DMS153 (cell line): ENCODE measurements around the gene CUX1.
"Not testable (repeated sequence)": the region's sequence is repeated elsewhere in the genome, so short reads cannot be mapped to it uniquely, and the experiment has no call there.

Source experiments
- DNase-seq: peaks from one replicate; lab custom pipeline; 2025; lab: John Stamatoyannopoulos, UW

CUX1 gene

DNA sequence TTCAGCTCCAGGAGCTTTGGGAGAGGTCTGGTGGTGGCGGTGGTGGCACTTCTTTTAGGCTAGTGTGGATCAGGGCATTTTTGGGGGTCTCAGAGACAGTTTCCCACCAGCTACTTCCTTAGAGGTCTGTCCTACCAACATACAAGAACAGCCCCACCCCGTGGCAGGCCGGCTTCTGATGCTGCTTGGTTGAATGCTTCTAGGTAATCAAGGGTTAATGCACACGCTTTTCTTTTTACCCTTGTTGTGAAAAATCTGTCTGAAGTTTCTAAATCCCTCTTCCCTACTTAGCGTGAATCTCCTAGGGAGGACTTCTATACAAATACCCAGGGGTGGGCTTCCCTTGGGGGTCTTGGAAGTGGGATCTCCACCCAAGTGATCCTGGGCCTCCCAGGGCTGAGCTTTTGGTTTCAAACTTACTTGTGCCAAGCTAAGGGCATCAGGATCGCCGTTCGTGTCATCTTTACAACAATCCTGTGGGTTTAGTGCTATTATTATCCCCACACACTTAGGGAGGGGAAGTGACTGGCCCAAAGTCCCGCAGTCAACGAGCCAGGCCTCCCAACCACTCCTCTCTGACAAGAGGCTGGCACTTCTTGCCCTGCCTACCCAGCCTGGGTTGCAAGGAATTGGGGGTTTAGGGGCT is 471.0 kb downstream of the CUX1 start:
- no peak for DNase-seq

DNA sequence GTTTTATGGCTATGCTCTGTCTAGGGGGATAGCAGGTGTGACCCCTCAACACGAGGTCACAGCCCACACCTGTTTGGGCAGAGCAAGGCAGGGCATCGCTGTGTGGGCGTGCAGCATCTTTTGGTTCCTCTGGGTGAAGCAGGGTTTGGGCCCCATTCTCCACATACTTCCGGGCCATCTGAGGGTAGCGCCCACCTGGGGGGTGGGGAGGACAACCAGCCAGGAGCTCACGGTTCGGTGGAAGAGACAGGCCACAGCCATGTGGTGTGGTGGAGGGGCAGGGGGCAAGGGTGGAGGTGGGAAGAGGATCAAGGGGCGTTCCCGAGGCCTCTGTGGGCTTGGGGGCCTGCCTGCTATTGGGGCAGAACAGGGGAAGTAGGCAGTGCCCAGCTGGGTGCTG is 471.6 kb downstream of the CUX1 start:
- DNase-seq = no peak

DNA sequence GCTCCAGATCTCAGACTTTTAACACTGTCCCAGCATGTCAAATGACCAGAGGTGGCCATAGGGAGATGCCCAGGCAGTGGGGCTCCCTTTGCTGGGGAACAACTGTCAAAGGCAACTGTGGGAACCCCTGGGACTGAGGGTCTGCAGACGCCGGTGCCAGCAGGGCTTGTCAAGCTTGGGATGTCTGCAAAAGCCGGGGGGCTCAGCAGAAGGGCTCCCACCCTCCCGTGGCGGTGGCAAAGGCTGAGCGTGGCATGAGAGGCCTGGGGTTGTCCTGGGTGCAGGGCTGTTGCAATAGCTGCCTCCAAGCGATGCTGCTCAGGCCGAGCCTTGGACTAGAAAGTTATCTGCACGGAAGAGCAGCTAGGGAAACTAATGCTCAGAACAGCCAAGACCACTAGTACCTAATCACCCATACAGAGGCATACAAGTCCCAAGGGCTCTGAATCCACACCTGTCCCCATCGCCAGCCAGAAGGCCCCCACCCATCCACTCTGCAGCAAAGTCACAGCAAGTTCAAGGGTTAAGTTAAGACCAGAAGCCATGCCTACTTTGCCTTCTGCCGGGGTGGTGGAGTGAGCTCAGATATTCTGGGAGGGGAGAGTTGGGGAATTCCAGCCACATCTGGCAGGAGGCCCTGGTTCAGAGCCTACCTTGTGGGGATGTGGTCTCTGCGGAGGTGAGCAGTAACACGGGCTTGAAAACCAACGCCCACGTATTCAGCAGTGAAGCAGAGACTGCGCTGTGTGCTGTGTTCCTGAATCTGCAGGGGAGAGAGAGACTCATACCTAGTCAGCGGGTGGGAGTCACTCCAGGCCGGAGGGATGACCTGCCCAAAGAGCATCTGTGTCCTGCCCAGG is 473.9 kb downstream of the CUX1 start:
- DNase-seq = no peak

DNA sequence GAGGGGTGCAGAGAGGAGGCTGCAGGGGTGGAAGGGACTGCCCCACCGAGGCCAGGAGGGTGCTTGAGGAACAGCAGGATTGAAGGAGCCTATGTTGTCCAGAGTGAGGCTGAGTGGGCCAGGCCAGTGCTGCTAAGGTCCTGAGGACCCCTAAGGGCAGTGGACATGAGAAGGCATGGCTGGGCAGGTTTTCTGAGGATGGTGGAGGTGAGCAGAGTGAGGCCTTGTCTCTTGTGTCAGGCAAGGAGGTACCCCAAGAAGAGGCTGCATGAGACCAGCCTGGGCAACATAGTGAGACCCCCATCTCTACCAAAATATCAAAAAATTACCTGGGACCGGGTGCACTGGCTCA is 474.5 kb downstream of the CUX1 start:
- no peak for DNase-seq

DNA sequence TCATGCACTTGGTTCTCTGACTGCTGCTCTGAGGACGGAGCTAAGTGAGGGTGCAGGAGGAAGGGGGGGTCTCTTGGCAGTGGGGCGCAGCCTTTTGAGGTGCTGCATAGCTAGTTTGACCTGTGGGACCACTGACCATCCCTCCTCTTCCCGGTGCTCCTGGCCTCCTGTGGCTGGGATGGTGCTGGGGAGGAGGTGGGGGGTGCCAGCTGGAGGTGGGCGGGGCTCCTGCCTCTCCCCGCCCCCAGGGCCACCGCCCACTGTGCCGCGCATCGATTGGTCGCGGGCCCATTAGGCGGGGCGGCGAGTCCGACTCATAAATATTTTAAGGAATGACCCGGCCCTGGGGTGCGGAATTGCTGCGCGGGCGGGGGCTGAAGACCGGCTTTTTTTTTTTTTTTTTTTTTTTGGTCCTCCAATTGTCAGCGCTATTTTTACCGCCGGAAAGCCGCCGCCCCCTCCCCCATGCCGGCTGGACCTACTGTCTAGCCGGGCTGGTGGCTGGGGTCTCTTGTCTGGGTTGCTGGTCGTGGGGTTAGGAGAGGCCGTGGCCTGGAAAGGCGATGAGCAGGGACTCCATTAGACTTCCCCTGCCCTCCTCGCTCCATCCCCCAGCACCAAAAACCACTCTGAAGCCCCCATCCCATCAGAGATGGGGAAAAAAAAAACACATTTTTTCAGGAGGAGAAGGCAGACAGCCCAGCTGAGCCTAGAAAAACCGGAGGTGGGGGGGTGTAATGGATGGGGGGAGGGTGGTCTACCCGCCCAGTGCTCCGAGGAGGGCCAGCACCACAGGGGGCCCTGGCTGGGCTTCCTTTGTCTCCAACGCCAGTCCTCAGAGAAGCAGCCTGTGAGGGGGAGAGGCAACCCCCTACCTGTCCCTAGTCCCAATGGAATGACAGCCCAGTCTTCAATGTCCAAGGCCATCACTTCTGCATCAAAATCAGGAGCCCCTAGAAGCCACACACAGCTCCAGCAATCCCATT is 475.7 kb downstream of the CUX1 start:
- no peak for DNase-seq

DNA sequence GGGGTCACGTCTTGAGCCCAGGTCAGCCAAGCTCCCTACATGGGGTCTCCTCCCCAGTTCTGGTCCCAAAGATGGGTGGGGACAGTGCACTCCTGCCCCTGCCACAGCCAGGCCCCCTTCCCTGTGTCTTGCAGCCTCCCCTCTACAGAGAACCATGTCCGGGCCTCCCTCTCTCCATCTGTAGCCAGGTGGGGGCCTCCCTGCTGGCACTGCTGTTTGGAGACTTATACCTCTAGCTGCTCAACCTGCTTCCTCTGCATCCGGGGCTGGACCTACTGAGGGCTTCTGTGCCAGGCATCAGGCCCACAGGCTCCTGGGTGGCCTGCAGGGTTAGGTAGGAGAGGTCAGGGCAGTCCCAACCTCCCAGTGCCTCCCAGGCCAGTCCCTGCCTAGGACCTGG is 477.2 kb downstream of the CUX1 start:
- DNase-seq = no peak

DNA sequence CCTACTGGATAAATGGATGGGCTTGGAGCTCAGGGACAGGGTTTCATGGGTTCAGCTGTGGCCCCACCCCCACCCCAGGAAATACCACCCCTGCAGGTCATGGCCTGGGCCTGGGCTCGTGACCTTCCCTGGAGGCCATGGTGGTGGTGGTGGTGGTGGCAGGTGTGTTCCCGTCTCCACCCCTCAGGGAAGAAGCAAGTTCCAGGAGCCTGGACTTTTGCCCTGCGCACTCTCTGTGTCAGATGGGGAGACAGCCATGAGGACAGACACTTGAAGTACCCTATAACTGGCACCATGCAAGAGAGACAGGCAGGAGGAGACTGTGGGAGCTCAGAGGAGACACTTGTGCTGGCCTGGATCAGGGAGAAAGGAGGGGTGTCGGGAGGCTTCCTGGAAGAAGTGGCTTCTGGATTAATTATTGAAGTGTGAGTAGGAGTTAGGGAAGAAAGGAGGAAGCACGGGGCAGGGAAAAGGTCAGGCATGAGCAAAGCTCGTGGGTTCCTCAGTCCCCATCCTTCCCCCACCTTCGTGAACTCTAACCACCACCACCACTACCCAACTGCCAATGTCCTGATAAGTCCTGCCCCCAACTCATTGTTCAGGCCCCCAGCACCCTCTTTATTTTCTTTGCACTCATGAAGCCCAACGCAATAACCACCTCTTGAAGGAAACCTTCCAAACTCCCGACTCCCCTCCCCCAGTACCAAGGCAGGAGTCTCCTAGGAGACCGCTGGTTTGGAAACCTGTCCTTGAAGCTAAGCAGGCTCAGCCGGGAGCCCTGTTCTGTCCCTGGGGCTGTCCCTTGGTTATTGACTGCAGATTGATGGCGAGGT is 478.1 kb downstream of the CUX1 start:
- DNase-seq = no peak

DNA sequence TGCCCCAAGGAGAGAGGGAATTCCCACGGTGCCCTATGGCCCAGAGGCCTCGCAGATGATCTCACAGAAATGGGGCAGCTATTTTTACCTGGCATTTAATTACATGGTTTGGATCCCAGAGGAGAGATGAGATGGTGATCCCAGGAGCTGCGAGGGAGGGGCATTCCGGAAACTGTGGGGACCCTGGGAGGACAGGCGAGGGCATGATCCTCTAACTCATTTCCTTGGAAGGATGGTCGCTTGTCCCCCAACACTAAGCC is 478.7 kb downstream of the CUX1 start:
- DNase-seq = no peak

DNA sequence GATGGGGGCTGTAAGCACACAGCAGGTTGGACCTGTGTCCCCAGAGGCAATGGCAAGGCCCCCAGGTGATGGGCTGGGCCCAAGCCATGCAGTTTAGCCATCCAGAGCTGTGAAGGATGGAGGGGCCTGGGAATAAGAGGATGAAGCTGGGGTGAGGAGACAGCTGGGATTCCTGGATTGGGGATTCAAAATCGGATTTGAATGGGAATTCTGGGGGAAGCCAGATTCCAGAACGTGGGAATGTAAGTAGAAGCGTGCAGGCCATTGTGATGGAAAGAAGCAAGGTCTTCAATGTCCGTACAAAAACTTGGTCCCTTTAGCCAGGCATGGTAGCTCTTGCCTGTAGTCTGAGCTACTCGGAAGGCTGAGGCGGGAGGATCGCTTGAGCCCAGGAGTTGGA is 479.1 kb downstream of the CUX1 start:
- no peak for DNase-seq

DNA sequence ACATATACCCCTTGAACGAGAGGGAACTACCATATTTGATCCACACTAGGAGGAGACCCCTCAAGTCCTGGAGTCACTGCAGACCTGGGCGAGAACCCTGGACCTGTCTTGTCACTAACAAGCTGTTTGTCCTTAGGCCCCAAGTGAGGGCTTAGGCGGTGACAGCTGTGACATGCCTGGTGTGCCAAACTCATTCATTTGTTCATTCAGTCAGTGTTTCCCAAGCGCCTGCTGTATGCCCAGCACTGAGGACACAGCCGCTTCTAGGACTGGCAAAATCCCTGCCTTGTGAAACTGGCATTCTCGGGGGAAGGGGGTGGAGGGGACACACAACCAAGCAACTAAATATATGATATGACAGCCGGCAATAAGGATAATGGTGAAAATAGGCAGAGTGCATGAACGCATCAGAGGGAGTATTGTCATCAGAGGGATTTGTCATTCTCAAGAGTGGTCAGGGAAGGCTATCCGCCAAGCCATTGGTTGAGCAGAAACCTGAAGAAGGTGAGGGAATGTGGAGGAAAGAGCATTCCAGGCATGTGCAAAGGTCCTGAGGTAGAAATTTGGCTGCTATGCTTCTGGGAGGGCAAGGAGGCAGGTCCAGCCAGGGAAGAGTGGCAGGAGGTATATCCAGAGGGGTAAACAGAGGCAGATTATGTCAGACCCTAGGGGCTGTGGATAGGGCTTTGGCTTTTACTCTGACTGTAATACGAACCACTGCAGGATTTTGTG is 480.2 kb downstream of the CUX1 start:
- DNase-seq = no peak

DNA sequence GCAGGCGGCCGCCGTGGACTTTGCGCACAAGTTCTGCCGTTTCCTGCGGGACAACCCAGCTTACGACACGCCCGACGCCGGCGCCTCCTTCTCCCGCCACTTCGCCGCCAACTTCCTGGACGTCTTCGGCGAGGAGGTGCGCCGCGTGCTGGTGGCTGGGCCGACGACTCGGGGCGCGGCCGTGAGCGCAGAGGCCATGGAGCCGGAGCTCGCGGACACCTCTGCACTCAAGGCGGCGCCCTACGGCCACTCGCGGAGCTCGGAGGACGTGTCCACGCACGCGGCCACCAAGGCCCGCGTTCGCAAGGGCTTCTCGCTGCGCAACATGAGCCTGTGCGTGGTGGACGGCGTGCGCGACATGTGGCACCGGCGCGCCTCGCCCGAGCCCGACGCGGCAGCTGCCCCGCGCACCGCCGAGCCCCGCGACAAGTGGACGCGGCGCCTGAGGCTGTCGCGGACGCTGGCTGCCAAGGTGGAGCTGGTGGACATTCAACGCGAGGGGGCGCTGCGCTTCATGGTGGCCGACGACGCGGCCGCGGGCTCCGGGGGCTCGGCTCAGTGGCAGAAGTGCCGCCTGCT is 483.3 kb downstream of the CUX1 start:
- no peak for DNase-seq

DNA sequence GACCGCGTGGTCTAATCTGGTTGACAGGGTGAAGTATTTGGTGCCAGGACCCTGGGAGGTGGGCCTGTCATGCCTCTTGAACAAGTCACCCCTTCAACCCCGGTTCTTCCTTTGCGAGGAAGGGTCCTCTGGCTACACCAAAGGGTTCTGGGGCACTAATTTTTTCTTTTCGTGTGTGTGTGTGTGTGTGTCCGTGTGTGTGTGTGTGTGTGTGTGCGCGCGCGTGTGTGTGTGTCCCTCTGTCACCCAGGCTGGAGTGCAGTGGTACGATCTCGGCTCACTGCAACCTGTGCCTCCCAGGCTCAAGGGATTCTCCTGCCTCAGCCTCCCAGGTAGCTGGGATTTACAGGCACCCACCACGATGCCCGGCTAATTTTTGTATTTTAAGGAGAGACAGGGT is 483.9 kb downstream of the CUX1 start:
- not testable (repeated sequence) for DNase-seq

DNA sequence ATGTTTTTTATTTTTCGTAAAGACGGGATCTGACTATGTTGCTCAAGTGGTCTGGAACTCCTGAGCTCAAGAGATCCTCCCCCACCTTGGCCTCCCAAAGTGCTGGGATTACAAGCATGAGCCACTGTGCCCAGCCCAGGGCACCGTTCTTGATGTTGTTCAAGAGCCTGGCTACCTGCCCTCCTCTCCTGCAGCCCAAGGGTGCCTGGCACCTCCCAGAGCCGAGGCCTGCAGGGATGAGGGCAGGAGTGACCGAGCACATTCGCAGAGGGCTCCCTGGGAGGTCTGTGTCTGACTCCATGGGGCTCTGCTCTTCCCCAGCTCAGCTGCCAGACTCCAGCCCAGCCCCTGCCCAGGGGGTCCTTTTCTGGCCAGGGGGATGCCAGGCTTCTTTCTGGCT is 484.6 kb downstream of the CUX1 start:
- DNase-seq = no peak

DNA sequence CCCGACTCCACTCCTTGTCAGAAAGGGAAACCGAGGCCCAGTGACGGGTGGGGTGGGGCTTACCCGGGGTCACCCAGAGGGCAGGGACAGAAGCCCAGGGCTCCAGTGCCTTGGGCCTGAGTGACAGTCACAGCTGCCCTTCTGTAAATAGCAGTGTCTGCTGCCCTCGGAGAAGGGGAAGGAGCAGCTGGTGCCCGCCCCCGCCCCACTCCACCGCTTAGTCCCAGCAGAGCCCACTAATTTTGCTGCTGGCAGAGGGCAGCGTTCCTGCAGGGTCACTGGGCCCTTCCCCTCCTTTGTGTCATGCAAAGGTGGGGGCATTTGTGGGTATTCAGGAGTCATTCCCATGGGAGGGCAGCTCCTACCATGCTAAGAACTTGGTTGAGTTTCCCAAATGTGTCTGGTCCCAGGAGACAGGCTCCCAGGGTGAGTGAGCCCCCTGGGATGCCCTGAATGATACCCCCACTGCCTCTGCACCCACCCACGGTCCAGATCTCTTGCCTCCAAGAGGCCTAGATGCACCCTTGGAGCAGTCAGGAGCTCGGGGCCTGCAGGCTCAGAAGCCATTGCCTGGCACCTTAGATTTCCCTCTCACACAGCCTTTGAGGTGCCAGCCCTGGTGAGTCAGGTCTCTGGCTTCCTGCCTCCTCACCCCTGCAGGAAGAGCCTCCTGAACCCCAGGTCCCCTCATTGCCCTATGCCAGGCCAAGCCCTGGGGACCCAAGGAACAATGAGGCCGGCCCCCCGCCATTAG is 486.4 kb downstream of the CUX1 start:
- no peak for DNase-seq

DNA sequence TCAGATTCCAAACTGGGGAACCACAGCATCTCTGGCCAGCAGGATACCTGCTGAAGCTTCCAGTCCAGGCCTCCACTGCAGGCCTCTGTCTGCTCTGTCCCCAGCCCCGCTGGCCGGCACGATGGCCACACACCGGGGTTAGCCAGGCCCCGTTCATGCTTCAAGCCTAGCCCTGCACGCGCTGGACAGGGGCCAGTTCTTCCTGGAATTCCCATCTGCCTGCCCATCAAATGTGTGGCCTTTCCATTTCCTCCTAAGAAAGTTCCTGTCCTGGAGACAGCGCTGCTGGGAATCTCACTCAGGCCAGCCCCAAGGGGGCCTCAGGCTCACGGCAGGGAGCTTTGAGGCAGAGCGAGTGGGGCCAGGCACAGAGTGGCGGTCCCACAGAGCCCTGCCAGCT is 487.2 kb downstream of the CUX1 start:
- DNase-seq = no peak

DNA sequence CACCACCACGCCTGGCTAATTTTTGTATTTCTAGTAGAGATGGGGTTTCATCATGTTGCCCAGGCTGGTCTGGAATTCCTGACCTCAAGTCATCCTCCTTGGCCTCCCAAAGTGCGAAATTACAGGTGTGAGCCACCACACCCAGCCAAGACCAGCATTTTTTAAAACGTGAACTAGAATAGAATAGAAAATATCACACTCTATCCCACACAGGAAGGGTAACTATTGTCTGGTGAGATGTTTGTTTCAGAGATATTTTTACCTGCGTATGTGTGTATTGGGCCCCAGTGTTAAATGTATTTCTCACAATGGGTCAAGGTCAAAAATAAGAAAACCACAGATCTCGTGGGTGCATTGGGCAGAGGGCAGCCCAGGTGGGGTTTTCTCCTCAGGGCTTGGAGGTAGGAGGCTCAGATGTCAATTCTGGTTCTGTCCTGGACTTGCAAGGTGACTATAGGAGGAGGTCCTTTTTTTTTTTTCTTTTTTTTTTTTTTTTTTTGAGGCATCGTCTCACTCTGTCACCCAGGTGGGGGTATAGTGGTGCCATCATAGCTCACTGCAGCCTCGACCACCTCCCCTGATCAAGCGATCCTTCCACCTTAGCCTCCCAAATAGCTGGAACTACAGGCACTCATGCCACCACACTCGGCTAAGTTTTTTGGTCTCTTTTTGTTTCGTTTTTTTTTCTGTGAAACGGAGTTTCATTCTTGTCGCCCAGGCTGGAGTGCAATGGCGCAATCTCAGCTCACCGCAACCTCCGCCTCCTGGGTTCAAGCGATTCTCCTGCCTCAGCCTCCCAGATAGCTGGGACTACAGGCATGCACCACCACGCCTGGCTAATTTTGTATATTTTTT is 488.2 kb downstream of the CUX1 start:
- DNase-seq = no peak

DNA sequence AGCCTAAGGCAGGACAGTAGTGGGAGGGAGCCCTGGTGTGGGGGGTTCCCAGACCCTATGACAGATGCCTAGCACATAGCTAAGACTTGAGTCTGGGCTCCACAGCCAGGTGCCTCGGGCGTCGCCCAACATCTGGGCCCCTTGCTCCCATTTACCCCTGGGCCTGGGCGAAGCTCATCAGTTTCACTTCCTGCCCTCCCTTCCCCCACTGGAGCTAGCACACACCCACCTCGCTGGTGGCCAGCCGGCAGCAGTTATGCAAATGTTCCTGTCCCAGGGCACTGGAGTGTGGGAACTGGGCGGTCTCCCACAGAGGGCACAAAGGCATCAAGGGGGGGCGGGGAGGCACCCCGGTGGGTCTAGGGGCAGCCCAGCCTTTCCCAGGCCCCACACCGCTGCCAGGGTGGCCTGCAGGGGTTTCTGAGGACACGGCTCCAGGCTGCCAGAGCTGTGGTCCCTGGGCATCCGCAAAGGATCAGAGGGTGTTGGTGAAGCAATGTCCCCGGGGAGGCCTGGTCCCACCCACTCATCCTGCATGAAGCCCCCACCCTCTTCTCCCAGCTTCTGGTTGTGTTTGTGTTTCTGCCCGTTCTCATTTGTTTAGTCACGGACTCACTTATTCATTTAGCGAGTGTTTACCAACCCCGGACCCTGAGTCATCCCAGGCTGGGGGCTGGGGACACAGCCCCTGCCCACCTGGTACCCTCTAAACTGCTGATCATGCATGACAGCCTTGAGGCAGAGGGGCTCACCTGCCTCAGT is 489.7 kb downstream of the CUX1 start:
- peak; percentile 68 for DNase-seq

DNA sequence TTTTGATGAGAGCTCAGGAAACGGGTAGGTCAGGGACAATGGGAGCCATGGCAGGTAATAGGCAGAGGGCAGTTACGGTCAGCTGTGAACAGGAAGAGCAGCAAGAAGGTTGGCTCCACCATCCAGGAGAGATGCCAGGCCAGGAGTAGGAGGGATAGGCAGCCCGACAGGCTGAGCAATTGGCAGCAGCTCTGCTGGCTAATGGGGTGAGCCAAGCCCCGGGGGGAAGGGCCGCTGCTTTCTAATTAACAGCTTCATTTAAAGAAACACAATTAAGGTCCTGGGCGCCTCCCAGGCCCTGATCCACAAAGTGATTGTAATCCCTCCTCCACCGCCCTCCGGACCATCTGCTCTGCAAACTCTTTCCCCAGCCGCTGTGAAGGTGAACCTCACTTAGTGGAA is 493.0 kb downstream of the CUX1 start:
- DNase-seq = no peak
